WTC11 (cell line): ENCODE results near the gene ITPR2.

Source experiments
- ESRRA ChIP-seq: sonication (generic); formaldehyde crosslinking; IDR thresholded peaks from 2 replicates; pipeline ENCODE4 v1.8.1; 2022; ENCODE audit warnings: mild to moderate bottlenecking, missing genetic modification reagents, borderline replicate concordance
- ETV6 ChIP-seq: sonication (generic); formaldehyde crosslinking; IDR thresholded peaks from 2 replicates; pipeline ENCODE4 v1.8.1; 2022; ENCODE audit warnings: mild to moderate bottlenecking, missing genetic modification reagents
- SP1 ChIP-seq: sonication (generic); formaldehyde crosslinking; conservative IDR thresholded peaks from 2 replicates; pipeline ENCODE4 v1.8.1; 2022; ENCODE audit warnings: missing genetic modification reagents
- ZNF121 ChIP-seq: sonication (generic); formaldehyde crosslinking; IDR thresholded peaks from 2 replicates; pipeline ENCODE4 v1.8.0; 2023; ENCODE audit warnings: missing genetic modification reagents
- ZNF263 ChIP-seq: sonication (generic); formaldehyde crosslinking; IDR thresholded peaks from 2 replicates; pipeline ENCODE4 v1.8.1; 2022; ENCODE audit warnings: low read depth, mild to moderate bottlenecking, moderate library complexity, missing genetic modification reagents
- ZNF317 ChIP-seq: sonication (generic); formaldehyde crosslinking; IDR thresholded peaks from 2 replicates; pipeline ENCODE4 v1.8.1; 2023; ENCODE audit warnings: low read depth, mild to moderate bottlenecking, moderate library complexity, missing genetic modification reagents, borderline replicate concordance
- TF ChIP-seq, protein P1 (sequence below): fragments of 200-600 bp; IDR thresholded peaks from 2 replicates; pipeline ENCODE4 v1.8.0; 2022; ENCODE audit warnings: antibody characterized with exemption

DNA sequence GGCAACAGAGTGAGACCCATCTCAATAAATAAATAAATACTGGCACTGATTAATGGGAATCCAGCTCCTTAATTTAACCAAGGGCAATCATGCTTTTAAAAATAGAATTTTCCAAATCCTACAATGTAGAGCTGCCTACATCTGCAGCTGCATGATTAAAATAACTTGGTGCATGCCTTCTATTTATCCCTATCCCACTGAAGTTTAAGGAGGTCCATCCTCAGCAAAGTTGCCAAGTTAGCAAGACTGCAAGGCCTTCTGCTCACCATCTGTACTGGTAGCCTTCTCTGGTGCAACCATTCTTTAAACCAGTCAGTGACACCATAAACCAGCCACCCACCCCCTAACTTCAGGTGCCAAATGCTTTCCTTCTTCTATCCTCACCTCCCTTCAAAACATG is 226.1 kb downstream of the ITPR2 start:
- TF ChIP-seq ZNF121 (CRISPR knock-in tag), result no peak
- TF ChIP-seq, protein P1, sequence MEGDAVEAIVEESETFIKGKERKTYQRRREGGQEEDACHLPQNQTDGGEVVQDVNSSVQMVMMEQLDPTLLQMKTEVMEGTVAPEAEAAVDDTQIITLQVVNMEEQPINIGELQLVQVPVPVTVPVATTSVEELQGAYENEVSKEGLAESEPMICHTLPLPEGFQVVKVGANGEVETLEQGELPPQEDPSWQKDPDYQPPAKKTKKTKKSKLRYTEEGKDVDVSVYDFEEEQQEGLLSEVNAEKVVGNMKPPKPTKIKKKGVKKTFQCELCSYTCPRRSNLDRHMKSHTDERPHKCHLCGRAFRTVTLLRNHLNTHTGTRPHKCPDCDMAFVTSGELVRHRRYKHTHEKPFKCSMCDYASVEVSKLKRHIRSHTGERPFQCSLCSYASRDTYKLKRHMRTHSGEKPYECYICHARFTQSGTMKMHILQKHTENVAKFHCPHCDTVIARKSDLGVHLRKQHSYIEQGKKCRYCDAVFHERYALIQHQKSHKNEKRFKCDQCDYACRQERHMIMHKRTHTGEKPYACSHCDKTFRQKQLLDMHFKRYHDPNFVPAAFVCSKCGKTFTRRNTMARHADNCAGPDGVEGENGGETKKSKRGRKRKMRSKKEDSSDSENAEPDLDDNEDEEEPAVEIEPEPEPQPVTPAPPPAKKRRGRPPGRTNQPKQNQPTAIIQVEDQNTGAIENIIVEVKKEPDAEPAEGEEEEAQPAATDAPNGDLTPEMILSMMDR, result no peak
- TF ChIP-seq SP1 (CRISPR knock-in tag), result no peak
- TF ChIP-seq ESRRA, result no peak
- no peak for TF ChIP-seq ZNF317 (CRISPR knock-in tag)
- no peak for TF ChIP-seq ETV6
- TF ChIP-seq ZNF263 (CRISPR knock-in tag), result no peak
